IPS DF 6.9 (cell line): Measurements from ENCODE around the gene NRGN.

Experiments used
- DNase-seq: peaks from one replicate; pipeline ENCODE4 v3.0.0-alpha.2; 2013; ENCODE audit warnings: low read depth, low spot score
- H3K27ac ChIP-seq: one replicate; pipeline ENCODE4 v1.5.1; 2013; ENCODE audit warnings: low read length, control low read depth
- H3K27me3 ChIP-seq: 2 replicates; pipeline ENCODE4 v1.6.1; 2013; ENCODE audit warnings: mild to moderate bottlenecking, low read length; ENCODE audit not compliant: control insufficient read depth, insufficient read depth
- H3K36me3 ChIP-seq: 2 replicates; pipeline ENCODE4 v1.6.1; 2013; ENCODE audit warnings: low read length; ENCODE audit not compliant: control insufficient read depth, insufficient read depth
- H3K4me1 ChIP-seq: 2 replicates; pipeline ENCODE4 v1.6.1; 2013; ENCODE audit warnings: low read length; ENCODE audit not compliant: control insufficient read depth, insufficient read depth
- H3K4me3 ChIP-seq: 2 replicates; pipeline ENCODE4 v1.5.1; 2013; ENCODE audit warnings: mild to moderate bottlenecking, low read length
- H3K9me3 ChIP-seq: 2 replicates; pipeline ENCODE4 v1.6.1; 2013; ENCODE audit warnings: low read length, inconsistent platforms; ENCODE audit not compliant: control insufficient read depth, insufficient read depth
- WGBS: extraction: QIAGEN DNeasy Blood & Tissue Kit; methylation state at CpG from one replicate; pipeline ENCODE4 v1.1.7; 2013; ENCODE audit warnings: mixed read lengths, missing lambda C conversion rate; ENCODE audit not compliant: insufficient read length, insufficient coverage; 5-methylcytosine and 5-hydroxymethylcytosine counted together

The NRGN gene

DNA sequence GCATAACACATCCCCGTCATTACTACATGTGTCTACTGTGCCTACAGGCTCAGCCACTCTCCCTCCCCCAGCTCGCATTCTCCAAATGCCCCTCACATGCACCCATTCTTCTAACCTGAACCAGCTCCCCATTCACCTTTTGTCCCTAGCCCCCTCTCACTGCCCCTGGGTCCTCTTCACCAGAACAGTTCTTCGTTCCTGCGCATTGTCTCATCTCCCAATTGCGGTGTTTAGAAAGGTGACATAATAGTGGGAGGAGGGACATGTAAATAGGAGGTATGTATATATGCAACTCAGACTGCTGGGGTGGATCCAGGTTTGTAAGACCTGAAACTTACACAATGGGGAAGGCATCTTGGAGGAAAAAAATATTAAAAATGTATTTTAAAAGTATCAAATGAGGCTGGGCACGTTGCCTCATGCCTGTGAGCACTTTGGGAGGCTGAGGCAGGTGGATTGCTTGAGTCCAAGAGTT lies 17.0 kb downstream of the NRGN start:
- WGBS, result no CpG with 5 or more reads among the region's 6 CpGs
- no peak overlapping the region for H3K27ac ChIP-seq
- H3K4me3 ChIP-seq, result no peak overlapping the region
- no peak for DNase-seq
- H3K27me3 ChIP-seq, result peaks cover 90% of the 10 kb centered on the region
- H3K4me1 ChIP-seq, result peaks cover 15% of the 10 kb centered on the region
- no peaks in the 10 kb centered on the region for H3K9me3 ChIP-seq
- no peaks in the 10 kb centered on the region for H3K36me3 ChIP-seq

DNA sequence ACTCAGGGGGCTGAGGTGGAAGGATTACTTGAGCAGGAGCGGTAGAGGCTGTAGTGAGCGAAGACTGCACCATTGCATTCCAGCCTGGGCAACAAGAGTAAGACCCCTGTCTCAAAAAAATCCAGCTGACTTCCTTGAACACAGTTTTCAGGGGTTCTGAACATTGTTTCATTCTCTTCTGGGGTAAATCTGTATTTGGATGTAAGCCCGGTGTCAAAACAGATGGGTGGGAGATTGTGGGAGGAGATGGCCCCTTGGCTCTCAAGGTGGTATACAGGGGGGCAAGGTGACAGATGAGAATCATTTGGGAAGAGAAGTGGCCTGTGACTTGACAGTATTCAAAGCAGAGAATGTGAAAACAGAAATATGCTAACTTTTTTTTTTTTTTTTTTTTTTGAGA lies 17.6 kb downstream of the NRGN start:
- H3K27ac ChIP-seq, result no peak overlapping the region
- no CpG with 5 or more reads among the region's 3 CpGs for WGBS
- peaks cover 15% of the 10 kb centered on the region for H3K4me1 ChIP-seq
- no peak for DNase-seq
- no peak overlapping the region for H3K4me3 ChIP-seq
- no peaks in the 10 kb centered on the region for H3K9me3 ChIP-seq
- peaks cover 88% of the 10 kb centered on the region for H3K27me3 ChIP-seq
- no peaks in the 10 kb centered on the region for H3K36me3 ChIP-seq

DNA sequence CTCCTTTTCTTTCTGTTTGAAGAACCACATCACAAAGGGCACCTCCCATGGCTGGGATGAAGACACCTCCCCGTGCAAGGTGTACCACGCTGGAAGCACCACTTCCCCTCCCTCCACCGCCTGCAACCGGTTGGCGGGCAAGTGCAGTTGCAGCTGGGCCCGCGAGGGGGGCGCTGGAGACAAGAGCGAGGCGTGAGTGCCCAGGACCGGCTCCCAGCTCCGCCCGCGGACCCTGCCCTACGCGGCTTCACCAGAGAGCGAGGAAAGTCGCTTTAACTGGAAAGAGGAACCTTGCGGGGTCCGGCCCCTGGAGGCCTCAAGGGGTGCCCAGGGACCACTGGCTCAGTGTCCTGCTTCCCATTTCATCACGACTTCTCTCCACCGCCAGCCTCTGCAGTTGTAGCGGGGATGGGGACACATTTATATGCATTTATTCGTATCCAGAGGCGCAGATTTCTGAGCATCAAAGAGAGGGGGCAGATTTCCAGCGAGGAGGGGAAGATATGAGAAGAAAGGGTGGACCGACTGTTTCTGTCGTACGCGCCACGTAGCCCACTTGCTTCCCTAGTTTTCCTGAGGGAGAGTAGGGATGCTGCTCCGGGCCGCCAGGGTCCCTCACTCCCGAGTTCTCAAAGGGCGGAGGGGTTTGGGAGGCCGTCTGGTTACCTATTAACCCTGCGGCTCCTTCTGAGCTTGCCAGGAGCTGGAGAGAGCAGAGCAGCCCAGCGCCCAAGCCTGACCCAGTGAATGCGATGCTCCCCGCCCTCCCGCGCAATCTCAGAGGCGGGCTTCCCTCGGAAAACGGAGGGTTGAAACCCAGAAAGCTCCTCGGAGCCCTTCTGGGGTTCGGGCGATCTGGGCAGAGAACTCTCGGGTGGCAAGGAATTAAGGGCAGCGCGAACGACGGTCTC lies 18.9 kb downstream of the NRGN start:
- H3K27ac ChIP-seq, result no peak overlapping the region
- DNase-seq, result peak; percentile 77
- no CpG with 5 or more reads among the region's 53 CpGs for WGBS
- no peaks in the 10 kb centered on the region for H3K36me3 ChIP-seq
- no peak overlapping the region; the same call in 1 of the 2 replicates for H3K4me3 ChIP-seq
- peaks cover 11% of the 10 kb centered on the region for H3K4me1 ChIP-seq
- H3K9me3 ChIP-seq, result no peaks in the 10 kb centered on the region
- peaks cover 77% of the 10 kb centered on the region for H3K27me3 ChIP-seq

DNA sequence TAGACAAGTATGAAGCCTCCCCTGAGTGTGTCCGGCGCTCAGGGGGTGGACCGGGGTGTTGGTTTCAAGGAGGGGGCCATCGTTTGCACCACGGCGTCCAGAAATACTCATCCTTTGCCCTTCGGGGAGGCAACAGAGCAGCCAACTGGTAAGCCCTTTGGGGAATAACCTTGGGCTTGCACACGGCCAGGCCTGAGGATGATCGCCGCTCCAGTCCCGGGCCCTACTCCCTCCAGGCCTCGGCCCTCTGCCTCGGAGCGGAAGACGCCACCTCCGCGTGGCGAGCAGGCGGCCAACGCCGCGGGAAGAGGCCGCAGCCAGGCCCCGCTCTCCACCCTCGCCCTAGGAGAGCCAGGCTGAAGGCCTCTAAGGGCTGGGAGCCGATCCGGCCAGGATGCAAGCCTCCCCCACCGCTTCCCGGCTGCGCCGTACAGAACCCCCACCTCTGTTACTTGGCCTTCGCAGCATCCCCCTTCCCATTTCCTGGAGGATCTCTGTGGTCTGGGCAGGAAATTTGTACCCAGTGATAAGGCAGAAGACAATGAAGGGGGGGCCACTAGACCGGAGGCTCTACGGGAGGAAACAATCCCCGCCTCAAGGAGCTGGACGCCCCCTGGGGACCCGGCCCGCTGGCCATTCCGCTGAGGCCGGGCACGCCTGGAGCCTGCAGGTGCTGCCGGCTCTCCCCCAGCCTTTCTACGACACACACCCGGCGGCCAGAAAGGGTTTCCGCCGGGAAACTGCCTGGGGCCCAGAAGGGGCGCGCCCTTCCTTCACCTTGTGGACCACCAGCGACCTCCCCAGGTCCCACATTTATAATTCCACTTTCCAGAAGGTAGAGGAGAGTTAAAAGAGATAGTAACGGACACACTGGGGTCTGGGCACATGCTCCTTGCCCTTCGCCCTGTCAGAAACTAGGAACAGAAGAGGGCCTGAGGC lies 19.8 kb downstream of the NRGN start:
- no peak overlapping the region for H3K27ac ChIP-seq
- no peak for DNase-seq
- WGBS, result no CpG with 5 or more reads among the region's 52 CpGs
- H3K36me3 ChIP-seq, result no peaks in the 10 kb centered on the region
- peaks cover 68% of the 10 kb centered on the region for H3K27me3 ChIP-seq
- H3K4me1 ChIP-seq, result peaks cover 11% of the 10 kb centered on the region
- no peaks in the 10 kb centered on the region for H3K9me3 ChIP-seq
- H3K4me3 ChIP-seq, result no peak overlapping the region

DNA sequence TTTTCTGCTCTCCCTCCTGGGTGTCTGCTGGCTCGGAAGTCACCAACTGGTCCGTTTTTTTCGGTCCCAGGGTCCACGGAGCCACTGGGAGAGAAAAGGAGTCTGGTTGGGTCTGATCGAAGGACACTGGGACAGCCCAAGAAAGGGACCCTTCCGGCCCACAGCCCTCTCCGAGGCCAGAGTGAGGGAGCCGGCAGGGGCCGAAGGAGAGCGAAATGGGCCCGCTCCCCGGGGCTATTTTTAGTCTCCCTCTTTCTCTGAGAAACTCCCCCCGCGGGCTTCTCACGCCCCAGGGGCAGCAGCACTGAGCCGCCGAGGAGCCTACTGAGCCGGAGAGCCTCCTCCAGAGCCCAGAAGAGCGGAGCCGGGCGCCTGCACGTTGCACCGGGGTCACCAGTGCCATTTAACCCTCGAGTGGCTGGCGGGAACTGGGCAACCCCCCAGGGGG lies 20.5 kb downstream of the NRGN start:
- Histone ChIP-seq H3K27ac (no peak overlapping the region), H3K4me3 (no peak overlapping the region), H3K36me3 (no peaks in the 10 kb centered on the region)

DNA sequence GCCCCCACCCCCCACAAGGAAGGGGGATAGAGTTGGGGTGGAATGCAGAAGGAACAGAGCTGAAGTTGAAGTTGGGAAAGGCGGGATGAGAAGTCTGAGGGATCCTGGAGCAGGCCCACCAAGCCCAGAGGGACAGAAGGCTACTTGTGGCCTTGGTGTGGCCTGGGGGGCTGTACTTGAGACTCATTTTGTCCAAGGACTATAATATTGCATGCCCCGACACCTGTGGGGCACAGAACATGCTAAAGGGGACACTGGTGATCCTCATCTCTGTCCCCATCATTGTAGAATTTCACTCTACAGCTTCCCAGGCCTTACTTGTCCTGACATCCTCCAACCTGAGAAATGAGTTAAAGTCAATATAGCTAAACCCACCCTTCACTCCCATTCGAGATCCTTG lies 21.1 kb downstream of the NRGN start:
- Histone ChIP-seq H3K36me3 (no peaks in the 10 kb centered on the region), H3K4me3 (no peak overlapping the region), H3K27me3 (peaks cover 61% of the 10 kb centered on the region), H3K9me3 (no peaks in the 10 kb centered on the region), H3K4me1 (peaks cover 11% of the 10 kb centered on the region), H3K27ac (no peak overlapping the region)
- WGBS, result no CpG with 5 or more reads among the region's 3 CpGs
- DNase-seq, result no peak

More for the DNA sequence above, 20.5 kb downstream of the NRGN start:
- DNase-seq, result no peak
- no peaks in the 10 kb centered on the region for H3K9me3 ChIP-seq
- H3K27me3 ChIP-seq, result peaks cover 63% of the 10 kb centered on the region
- peaks cover 11% of the 10 kb centered on the region for H3K4me1 ChIP-seq
- no CpG with 5 or more reads among the region's 25 CpGs for WGBS

DNA sequence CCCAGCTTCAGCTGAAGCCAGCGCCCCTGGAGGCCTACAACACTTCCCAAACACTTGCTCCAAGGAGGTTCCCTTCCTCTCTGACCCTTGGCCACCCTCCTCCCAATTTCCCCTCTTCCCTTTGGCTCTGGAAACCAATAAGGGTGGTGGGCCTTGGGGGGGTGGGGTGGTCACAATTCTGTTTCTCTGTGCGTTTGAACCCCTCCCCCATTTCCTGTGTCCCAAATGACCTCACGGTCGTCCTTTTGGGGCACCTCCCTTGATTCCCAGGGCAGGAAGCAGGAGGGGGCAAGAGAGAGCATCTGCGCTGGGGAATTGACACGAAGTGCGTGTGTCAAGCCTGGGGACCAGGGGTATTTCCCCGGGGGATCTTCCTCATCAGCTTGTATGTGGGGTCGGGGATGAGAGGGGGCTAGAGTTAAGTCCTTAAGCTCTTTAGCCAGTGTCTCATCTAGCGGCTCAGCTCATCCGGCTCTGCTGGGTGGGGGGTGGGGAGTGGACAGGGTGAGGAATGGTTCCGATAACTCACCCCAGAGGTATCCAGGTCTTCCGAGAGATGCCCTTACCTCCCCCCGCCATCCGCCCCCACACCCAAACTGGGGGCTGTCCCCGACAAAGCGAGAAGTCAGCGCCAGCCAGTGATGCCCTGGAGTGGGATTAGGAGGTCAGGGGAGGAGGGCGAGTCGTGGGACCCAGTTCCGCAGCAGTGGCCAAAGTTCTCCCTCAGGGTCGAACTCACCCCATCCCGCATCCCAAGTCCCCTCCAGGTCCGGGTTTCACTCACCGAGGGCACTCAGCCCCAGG lies 21.8 kb downstream of the NRGN start:
- no peak for DNase-seq
- Histone ChIP-seq H3K27ac (no peak overlapping the region), H3K27me3 (peaks cover 54% of the 10 kb centered on the region), H3K4me1 (peaks cover 9% of the 10 kb centered on the region), H3K4me3 (peak overlapping the region; percentile 33; the same call in 1 of the 2 replicates), H3K36me3 (no peaks in the 10 kb centered on the region), H3K9me3 (no peaks in the 10 kb centered on the region)
- WGBS, result no CpG with 5 or more reads among the region's 25 CpGs

DNA sequence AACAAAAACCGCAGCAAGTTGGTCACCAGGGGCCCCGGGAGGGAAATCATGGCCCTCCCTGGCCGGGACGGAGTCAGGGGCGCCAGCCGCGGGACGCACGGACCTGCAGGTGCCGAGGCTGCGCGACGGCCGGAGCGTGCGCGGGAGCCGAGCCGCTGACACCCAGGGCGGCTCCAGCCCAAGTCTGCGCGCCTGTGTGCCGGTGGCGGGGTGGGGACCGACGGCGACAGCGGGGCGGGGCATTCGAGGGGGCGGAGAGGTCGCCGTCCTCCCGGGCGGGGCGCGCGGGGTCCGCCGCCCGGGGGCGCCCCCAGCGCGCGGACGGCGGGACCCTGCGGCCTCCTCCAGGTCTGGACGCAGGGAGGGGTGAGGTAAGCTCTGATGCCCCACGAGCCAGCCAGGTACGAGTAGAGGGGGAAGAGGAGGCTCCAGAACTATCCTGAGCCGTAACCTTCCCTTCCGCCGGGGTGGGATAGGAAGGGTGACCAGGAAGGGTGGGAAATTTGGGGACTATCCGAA lies 22.4 kb downstream of the NRGN start, which contains the start of gene ESAM:
Gene ESAM, minus strand, starts transcription at position 186 of the 519 bp plus-strand sequence. Its CDS starts 136 bp downstream, at position 50.
- Histone ChIP-seq H3K36me3 (no peaks in the 10 kb centered on the region; the same call in 1 of the 2 replicates), H3K27ac (no peak within 1 kb of the TSS), H3K4me3 (peak within 1 kb of the TSS; percentile 33; the same call in 1 of the 2 replicates), H3K9me3 (no peaks in the 10 kb centered on the region), H3K27me3 (peaks cover 48% of the 10 kb centered on the region), H3K4me1 (peaks cover 9% of the 10 kb centered on the region)
- WGBS, result no CpG with 5 or more reads among the region's 55 CpGs
- DNase-seq, result no peak

DNA sequence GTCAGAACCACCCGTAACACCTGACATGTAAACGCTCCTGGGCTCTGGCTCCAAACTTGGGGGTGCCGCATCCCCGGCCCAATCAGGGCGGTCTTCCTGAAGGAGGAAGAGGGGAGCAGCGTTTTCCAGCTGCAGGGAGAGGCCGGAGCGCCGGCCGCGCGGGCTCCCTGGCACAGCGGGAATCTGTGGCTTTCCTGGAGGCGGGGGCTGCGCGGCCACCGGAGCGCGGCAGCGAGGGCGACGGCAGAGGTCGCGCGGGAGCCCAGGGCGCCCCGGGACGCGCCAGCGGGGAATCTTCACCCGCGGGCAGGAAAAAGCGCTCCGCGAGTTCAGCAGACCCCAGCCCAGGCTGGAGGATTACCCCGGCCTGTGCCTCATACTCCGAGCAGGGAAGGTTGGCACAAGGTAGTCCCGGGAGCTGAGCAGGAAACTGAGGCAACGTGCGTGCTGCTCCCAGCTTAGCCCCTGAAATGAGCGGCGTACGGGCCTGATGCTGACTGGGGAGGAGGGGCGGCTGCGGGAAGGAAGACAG lies 22.9 kb downstream of the NRGN start:
- Histone ChIP-seq H3K4me3 (peak overlapping the region; percentile 33; the same call in 1 of the 2 replicates), H3K27ac (no peak overlapping the region), H3K4me1 (peaks cover 9% of the 10 kb centered on the region), H3K9me3 (no peaks in the 10 kb centered on the region), H3K27me3 (peaks cover 43% of the 10 kb centered on the region), H3K36me3 (no peaks in the 10 kb centered on the region; the same call in 1 of the 2 replicates)
- WGBS, result no CpG with 5 or more reads among the region's 45 CpGs
- DNase-seq, result no peak
